CD4-positive, alpha-beta T cell (primary cell): Measurements from ENCODE around the gene SH2D5. TPM values are rescaled to one million over a fixed set of nuclear protein-coding genes. Genes with fewer than 3 reads are reported as not detected.

Experiments used
- ATAC-seq: fragments of 200-7000 bp; cut with Tn5 transposase; one replicate; pipeline ENCODE4 v1.10.0; 2022; ENCODE audit warnings: mild to moderate bottlenecking; ENCODE audit not compliant: poor library complexity
- CTCF ChIA-PET: fragments of 350-600 bp; sonication (Branson Sonifier 250); formaldehyde crosslinking; loops from one replicate; lab custom pipeline; 2021; ENCODE audit warnings: antibody characterized with exemption, inconsistent platforms; lab: Charles Lee
- POLR2A ChIA-PET: fragments of 350-600 bp; sonication (Branson Sonifier 250); formaldehyde crosslinking; loops from one replicate; lab custom pipeline; 2021; ENCODE audit warnings: antibody characterized with exemption, inconsistent platforms; lab: Charles Lee
- DNase-seq, 14 experiments: peaks; one replicate each; pipeline ENCODE4 v3.0.0-alpha.2; 2013 to 2020; ENCODE audit warnings: mixed read lengths in 2 of 14
- H3K27ac ChIP-seq, 2 donors: one replicate each; pipeline versions ENCODE4 v1.5.1 to v1.7.0; 2013; ENCODE audit warnings: low read length in 2 of 2, low read depth in 1 of 2, mild to moderate bottlenecking in 1 of 2
- H3K27me3 ChIP-seq, 2 experiments: 1 replicate in 1 of 2; 2 replicates in 1 of 2; pipeline versions ENCODE4 v1.6.1 to v1.7.0; 2013; ENCODE audit warnings: low read length in 2 of 2, control low read depth in 1 of 2, mild to moderate bottlenecking in 1 of 2, moderate library complexity in 1 of 2; ENCODE audit not compliant: insufficient read depth in 2 of 2, control insufficient read depth in 1 of 2
- H3K36me3 ChIP-seq: one replicate; pipeline ENCODE4 v1.6.1; 2013; ENCODE audit warnings: low read length, control low read depth; ENCODE audit not compliant: insufficient read depth
- H3K4me1 ChIP-seq: one replicate; pipeline ENCODE4 v1.6.1; 2013; ENCODE audit warnings: low read length, control low read depth; ENCODE audit not compliant: insufficient read depth
- H3K4me3 ChIP-seq: one replicate; pipeline ENCODE4 v1.5.1; 2013; ENCODE audit warnings: mild to moderate bottlenecking, low read length, moderate library complexity
- H3K9me3 ChIP-seq, 2 experiments: 1 replicate in 1 of 2; 2 replicates in 1 of 2; pipeline versions ENCODE4 v1.6.1 to v1.7.0; 2013; ENCODE audit warnings: low read length in 2 of 2, mild to moderate bottlenecking in 2 of 2, control low read depth in 1 of 2, moderate library complexity in 1 of 2; ENCODE audit not compliant: control insufficient read depth in 1 of 2, insufficient read depth in 1 of 2
- H3K27ac Mint-ChIP-seq: one replicate; pipeline ENCODE4 v1.8.0; 2020; ENCODE audit warnings: mixed read lengths
- H3K27me3 Mint-ChIP-seq: one replicate; pipeline ENCODE4 v1.8.0; 2021; ENCODE audit warnings: mixed read lengths
- H3K36me3 Mint-ChIP-seq: one replicate; pipeline ENCODE4 v1.8.0; 2021; ENCODE audit warnings: low read depth, mixed read lengths
- H3K4me1 Mint-ChIP-seq: one replicate; pipeline ENCODE4 v1.8.0; 2021; ENCODE audit warnings: low read depth, mixed read lengths
- H3K4me3 Mint-ChIP-seq: one replicate; pipeline ENCODE4 v1.8.0; 2020; ENCODE audit warnings: mild to moderate bottlenecking, mixed read lengths
- H3K9me3 Mint-ChIP-seq: one replicate; pipeline ENCODE4 v1.8.0; 2020; ENCODE audit warnings: mixed read lengths
- CTCF ChIP-seq: fragments of 200-600 bp; IDR thresholded peaks from one replicate; pipeline ENCODE4 v1.8.0; 2022; ENCODE audit warnings: antibody characterized with exemption, mild to moderate bottlenecking
- intact Hi-C, 2 experiments: fragments of 100-400 bp; cut with DNase I in 1 of 2; cut with micrococcal nuclease in 1 of 2; formaldehyde crosslinking; loops; one replicate each; pipeline versions ENCODE4 v1.15.1 to v1.9.0; 2023 to 2025; cut with DNase I, micrococcal nuclease
- total RNA-seq, 174 experiments: library from RNA in 2 of 174; stranded (reverse) in 2 of 174; gene quantifications; one replicate each; pipeline ENCODE4 v1.2.3 and lab custom pipeline; 2021 to 2026

The SH2D5 gene
- total RNA-seq, 2 experiments from 2014 or later: 0.08 TPM; not detected in 1

- Mint-ChIP-seq H3K9me3 (no peaks in the 10 kb centered on the region), H3K4me1 (peaks cover 13% of the 10 kb centered on the region), H3K36me3 (no peaks in the 10 kb centered on the region), H3K27me3 (peaks cover 31% of the 10 kb centered on the region), H3K27ac (no peak overlapping the region), H3K4me3 (peak overlapping the region; percentile 78)
- Histone ChIP-seq H3K4me3 (no peak overlapping the region), H3K36me3 (no peaks in the 10 kb centered on the region), H3K27me3 (peaks cover 20 to 22% of the 10 kb centered on the region in 2 experiments), H3K4me1 (peaks cover 13% of the 10 kb centered on the region), H3K27ac (no peak overlapping the region), H3K9me3 (peaks cover 0 to 4% of the 10 kb centered on the region in 2 experiments)
- intact Hi-C loops: no loop called here
- ATAC-seq: no peak
- no peak for DNase-seq
- no peak for TF ChIP-seq CTCF
- ChIA-PET POLR2A (interaction anchor here (0.6 kb wide), 1 partner anchor 1206 kb away, joined by 6 read pairs; no protein-coding TSS in a partner anchor), CTCF (no interaction called here)
Measured at GRCh38 chr1:20716232-20716631, 16.3 kb downstream of the SH2D5 start.

- Histone ChIP-seq H3K4me1 (peaks cover 13% of the 10 kb centered on the region), H3K27ac (no peak overlapping the region), H3K36me3 (no peaks in the 10 kb centered on the region), H3K4me3 (no peak overlapping the region), H3K9me3 (peaks cover 0 to 4% of the 10 kb centered on the region in 2 experiments), H3K27me3 (peaks cover 20 to 22% of the 10 kb centered on the region in 2 experiments)
- ATAC-seq (no peak), DNase-seq (no peak)
- H3K27ac Mint-ChIP-seq: no peak overlapping the region
- H3K4me3 Mint-ChIP-seq: no peak overlapping the region
- no peaks in the 10 kb centered on the region for H3K36me3 Mint-ChIP-seq
- no peaks in the 10 kb centered on the region for H3K9me3 Mint-ChIP-seq
- POLR2A ChIA-PET: no interaction called here
- intact Hi-C loops: no loop called here
- H3K27me3 Mint-ChIP-seq: peaks cover 31% of the 10 kb centered on the region
- CTCF ChIA-PET: no interaction called here
- H3K4me1 Mint-ChIP-seq: peaks cover 13% of the 10 kb centered on the region
- no peak for TF ChIP-seq CTCF
Measured at GRCh38 chr1:20715406-20715805, 17.1 kb downstream of the SH2D5 start.

DNA sequence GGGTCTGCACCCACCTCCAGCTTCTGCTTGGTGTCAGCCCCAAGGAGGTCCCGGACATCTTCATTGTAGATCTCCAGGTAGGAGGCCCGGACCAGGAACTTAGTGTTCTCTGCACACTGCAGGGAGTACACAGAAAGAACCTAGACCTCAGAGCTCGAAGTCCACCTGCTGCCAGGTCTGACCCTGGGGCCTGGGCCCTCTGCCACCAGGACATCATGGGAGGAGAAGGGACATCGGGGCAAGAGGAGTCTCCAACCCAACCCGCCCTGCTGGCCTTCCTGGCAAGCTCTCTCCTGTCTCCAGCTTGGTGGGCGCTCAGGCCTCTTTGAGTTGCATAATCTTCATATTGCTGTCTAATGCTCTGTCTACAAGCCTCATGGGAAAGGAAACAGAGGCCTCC, 19.1 kb downstream of the SH2D5 start:
- no peaks in the 10 kb centered on the region for H3K9me3 Mint-ChIP-seq
- ChIA-PET CTCF (no interaction called here), POLR2A (no interaction called here)
- H3K36me3 Mint-ChIP-seq: no peaks in the 10 kb centered on the region
- peaks cover 26% of the 10 kb centered on the region for H3K27me3 Mint-ChIP-seq
- Histone ChIP-seq H3K27ac (no peak overlapping the region), H3K9me3 (peaks cover 0 to 9% of the 10 kb centered on the region in 2 experiments), H3K4me3 (no peak overlapping the region), H3K36me3 (no peaks in the 10 kb centered on the region), H3K27me3 (peaks cover 20 to 22% of the 10 kb centered on the region in 2 experiments), H3K4me1 (peaks cover 13% of the 10 kb centered on the region)
- no peak overlapping the region for H3K27ac Mint-ChIP-seq
- no peak for TF ChIP-seq CTCF
- peaks cover 9% of the 10 kb centered on the region for H3K4me1 Mint-ChIP-seq
- H3K4me3 Mint-ChIP-seq: no peak overlapping the region
- no peak for ATAC-seq
- DNase-seq: no peak
- intact Hi-C loops: no loop called here
